Prostate gland (tissue), 2 donors: ENCODE data around the gene NUMB. TPM values are rescaled to one million over a fixed set of nuclear protein-coding genes. Genes with fewer than 3 reads are reported as not detected.

ENCODE experiments used
- DNase-seq: peaks from one replicate; pipeline ENCODE4 v3.0.0-alpha.2; 2019; ENCODE audit warnings: low spot score
- H3K27ac ChIP-seq, 2 donors: fragments of 200-600 bp; sonication (generic); 2 replicates each; pipeline ENCODE4 v1.5.1; 2017 to 2019
- H3K27me3 ChIP-seq: fragments of 200-600 bp; sonication (generic); replicated peaks from 2 replicates; pipeline ENCODE4 v1.5.1; 2019; ENCODE audit not compliant: insufficient read depth
- H3K36me3 ChIP-seq, 2 donors: fragments of 200-600 bp; sonication (generic); 1 replicate in 1 of 2; 2 replicates in 1 of 2; pipeline versions ENCODE4 v1.5.1 to v1.8.1; 2017 to 2019
- H3K4me1 ChIP-seq: fragments of 200-600 bp; sonication (generic); replicated peaks from 2 replicates; pipeline ENCODE4 v1.5.1; 2019
- H3K4me3 ChIP-seq, 2 donors: fragments of 200-600 bp; sonication (generic); 2 replicates each; pipeline ENCODE4 v1.5.1; 2017 to 2019
- H3K9me3 ChIP-seq: fragments of 200-600 bp; sonication (generic); 2 replicates; pipeline ENCODE4 v1.5.1; 2017
- CTCF ChIP-seq, 4 experiments: fragments of 200-600 bp in 2 of 4; fragments of 450-650 bp in 2 of 4; sonication (generic) in 2 of 4; IDR thresholded peaks; 1 replicate in 3 of 4; 2 replicates in 1 of 4; pipeline ENCODE4 v1.5.1; 2016 to 2019; ENCODE audit warnings: antibody characterized with exemption in 4 of 4, mild to moderate bottlenecking in 2 of 4, moderate library complexity in 2 of 4
- POLR2A ChIP-seq: fragments of 450-650 bp; IDR thresholded peaks from one replicate; pipeline ENCODE4 v1.6.1; 2016; ENCODE audit warnings: antibody characterized with exemption, mild to moderate bottlenecking
- POLR2AphosphoS5 ChIP-seq: sonication (generic); formaldehyde crosslinking; IDR thresholded peaks from one replicate; pipeline ENCODE4 v1.6.1; 2017; ENCODE audit warnings: antibody characterized with exemption
- WGBS: methylation state at CpG from one replicate; pipeline ENCODE4 v1.1.5; 2018; 5-methylcytosine and 5-hydroxymethylcytosine counted together
- intact Hi-C: fragments of 100-400 bp; cut with DNase I; formaldehyde crosslinking; loops from one replicate; pipeline ENCODE4 v1.14.2; 2022
- total RNA-seq, 2 donors: library from RNA; depleted of rRNA; stranded (reverse); fragments of >200 nt; gene quantifications; one replicate each; pipeline ENCODE4 v1.1.0, GENCODE V29; 2016

The NUMB gene
- total RNA-seq, 2 donors from 2014 or later, result 38.4 to 57.8 TPM

- intact Hi-C loops, result no loop called here
- Histone ChIP-seq H3K27ac (no peak overlapping the region), H3K4me3 (no peak overlapping the region), H3K36me3 (no peaks in the 10 kb centered on the region), H3K4me1 (peaks cover 3% of the 10 kb centered on the region), H3K9me3 (no peaks in the 10 kb centered on the region), H3K27me3 (no peaks in the 10 kb centered on the region)
- no peak for DNase-seq
- no peak for TF ChIP-seq CTCF (IDR thresholded peaks at IDR 0.05)
- no peak for TF ChIP-seq POLR2AphosphoS5
- TF ChIP-seq POLR2A, result no peak
- 88% methylated on average over 5 of the region's 5 CpGs for WGBS
Observed at GRCh38 chr14:73467377-73467776, 9.0 kb upstream of the NUMB start.

GRCh38 chr14:73466861-73467260 is 8.5 kb upstream of the NUMB start:
- peaks cover 8% of the 10 kb centered on the region for H3K4me1 ChIP-seq
- no peak for DNase-seq
- TF ChIP-seq CTCF (IDR thresholded peaks at IDR 0.05), result no peak
- TF ChIP-seq POLR2A, result no peak
- TF ChIP-seq POLR2AphosphoS5, result no peak
- H3K4me3 ChIP-seq, result no peak overlapping the region
- intact Hi-C loops, result no loop called here
- H3K36me3 ChIP-seq, result no peaks in the 10 kb centered on the region
- H3K9me3 ChIP-seq, result no peaks in the 10 kb centered on the region
- WGBS, result 92% methylated on average over 4 of the region's 4 CpGs
- H3K27ac ChIP-seq, result no peak overlapping the region
- H3K27me3 ChIP-seq, result no peaks in the 10 kb centered on the region

GRCh38 chr14:73465823-73466532 is 7.6 kb upstream of the NUMB start:
- no peak for DNase-seq
- Histone ChIP-seq H3K27me3 (no peaks in the 10 kb centered on the region), H3K4me1 (peaks cover 11% of the 10 kb centered on the region), H3K36me3 (no peaks in the 10 kb centered on the region), H3K4me3 (no peak overlapping the region), H3K9me3 (no peaks in the 10 kb centered on the region), H3K27ac (peak overlapping the region; percentile 14 to 35)
- WGBS, result 31% methylated on average over 5 of the region's 5 CpGs
- TF ChIP-seq CTCF (IDR thresholded peaks at IDR 0.05) (no peak), POLR2AphosphoS5 (no peak), POLR2A (no peak)
- intact Hi-C loops, result no loop called here

GRCh38 chr14:73463411-73463810 is 5.1 kb upstream of the NUMB start:
- Histone ChIP-seq H3K9me3 (no peaks in the 10 kb centered on the region), H3K4me1 (peaks cover 11% of the 10 kb centered on the region), H3K36me3 (no peaks in the 10 kb centered on the region), H3K27me3 (no peaks in the 10 kb centered on the region), H3K4me3 (no peak overlapping the region), H3K27ac (no peak overlapping the region)
- no peak for DNase-seq
- intact Hi-C loops, result no loop called here
- WGBS, result 79% methylated on average over 5 of the region's 5 CpGs
- TF ChIP-seq CTCF (IDR thresholded peaks at IDR 0.05), result no peak
- no peak for TF ChIP-seq POLR2A
- TF ChIP-seq POLR2AphosphoS5, result no peak

GRCh38 chr14:73462815-73463214 is 4.5 kb upstream of the NUMB start:
- Histone ChIP-seq H3K27me3 (no peaks in the 10 kb centered on the region), H3K4me1 (peaks cover 11% of the 10 kb centered on the region), H3K36me3 (no peaks in the 10 kb centered on the region), H3K9me3 (no peaks in the 10 kb centered on the region), H3K27ac (peak overlapping the region in 1 of 2 donors; percentile 35), H3K4me3 (no peak overlapping the region)
- 34% methylated on average over 4 of the region's 4 CpGs for WGBS
- DNase-seq, result no peak
- intact Hi-C loops, result no loop called here
- no peak for TF ChIP-seq POLR2AphosphoS5
- TF ChIP-seq POLR2A, result no peak
- TF ChIP-seq CTCF (IDR thresholded peaks at IDR 0.05), result no peak
